C4-2B (cell line): ENCODE results near the gene PALLD.

Experiments used
- H3K27ac ChIP-seq: fragments of 450-650 bp; 2 replicates; pipeline ENCODE4 v1.5.1; 2017
- CTCF ChIP-seq: fragments of 450-650 bp; conservative IDR thresholded peaks from 2 replicates; pipeline ENCODE4 v1.5.1; 2017; ENCODE audit warnings: mild to moderate bottlenecking
- ZFX ChIP-seq: fragments of 450-650 bp; IDR thresholded peaks from 2 replicates; pipeline ENCODE4 v1.6.1; 2017

PALLD gene

GRCh38 chr4:168689791-168690190 is 192.9 kb downstream of the PALLD start:
- TF ChIP-seq ZFX (no peak), CTCF (no peak)
- no peak overlapping the region; the same call in 1 of the 2 replicates for H3K27ac ChIP-seq

- H3K27ac ChIP-seq = no peak overlapping the region
- TF ChIP-seq CTCF = no peak
Measured at GRCh38 chr4:168690199-168690598, 193.3 kb downstream of the PALLD start.

GRCh38 chr4:168691631-168692369 is 194.9 kb downstream of the PALLD start:
- TF ChIP-seq CTCF = no peak
- no peak for TF ChIP-seq ZFX
- H3K27ac ChIP-seq = no peak overlapping the region

GRCh38 chr4:168693750-168694490 is 197.1 kb downstream of the PALLD start:
- H3K27ac ChIP-seq = no peak overlapping the region
- TF ChIP-seq CTCF = no peak
- TF ChIP-seq ZFX = no peak

GRCh38 chr4:168694667-168695066 is 197.8 kb downstream of the PALLD start:
- no peak overlapping the region for H3K27ac ChIP-seq
- TF ChIP-seq ZFX = no peak
- no peak for TF ChIP-seq CTCF

- no peak overlapping the region for H3K27ac ChIP-seq
- no peak for TF ChIP-seq CTCF
- TF ChIP-seq ZFX = no peak
Measured at GRCh38 chr4:168695288-168695687, 198.4 kb downstream of the PALLD start.

GRCh38 chr4:168696280-168696679 is 199.4 kb downstream of the PALLD start:
- H3K27ac ChIP-seq = no peak overlapping the region
- TF ChIP-seq CTCF (no peak), ZFX (no peak)
